GM19372 (cell line): ENCODE results near the gene ZNF574.

Source experiments
- ATAC-seq: cut with Tn5 transposase; IDR thresholded peaks from one replicate; pipeline ENCODE4 v1.9.1; 2021; ENCODE audit warnings: mild to moderate bottlenecking, low read depth, moderate library complexity; ENCODE audit not compliant: unreplicated experiment

ZNF574 gene

GRCh38 chr19:42078538-42079275, 2.7 kb downstream of the ZNF574 start:
- no peak for ATAC-seq

- ATAC-seq = no peak
Measured at GRCh38 chr19:42079276-42079669, 3.3 kb downstream of the ZNF574 start.

DNA sequence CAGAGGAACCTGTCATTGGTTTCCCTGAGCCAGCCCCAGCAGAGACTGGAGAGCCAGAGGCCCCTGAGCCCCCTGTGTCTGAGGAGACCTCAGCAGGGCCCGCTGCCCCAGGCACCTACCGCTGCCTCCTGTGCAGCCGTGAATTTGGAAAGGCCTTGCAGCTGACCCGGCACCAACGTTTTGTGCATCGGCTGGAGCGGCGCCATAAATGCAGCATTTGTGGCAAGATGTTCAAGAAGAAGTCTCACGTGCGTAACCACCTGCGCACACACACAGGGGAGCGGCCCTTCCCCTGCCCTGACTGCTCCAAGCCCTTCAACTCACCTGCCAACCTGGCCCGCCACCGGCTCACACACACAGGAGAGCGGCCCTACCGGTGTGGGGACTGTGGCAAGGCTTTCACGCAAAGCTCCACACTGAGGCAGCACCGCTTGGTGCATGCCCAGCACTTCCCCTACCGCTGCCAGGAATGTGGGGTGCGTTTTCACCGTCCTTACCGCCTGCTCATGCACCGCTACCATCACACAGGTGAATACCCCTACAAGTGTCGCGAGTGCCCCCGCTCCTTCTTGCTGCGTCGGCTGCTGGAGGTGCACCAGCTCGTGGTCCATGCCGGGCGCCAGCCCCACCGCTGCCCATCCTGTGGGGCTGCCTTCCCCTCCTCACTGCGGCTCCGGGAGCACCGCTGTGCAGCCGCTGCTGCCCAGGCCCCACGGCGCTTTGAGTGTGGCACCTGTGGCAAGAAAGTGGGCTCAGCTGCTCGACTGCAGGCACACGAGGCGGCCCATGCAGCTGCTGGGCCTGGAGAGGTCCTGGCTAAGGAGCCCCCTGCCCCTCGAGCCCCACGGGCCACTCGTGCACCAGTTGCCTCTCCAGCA, 4.2 kb downstream of the ZNF574 start:
- no peak for ATAC-seq

DNA sequence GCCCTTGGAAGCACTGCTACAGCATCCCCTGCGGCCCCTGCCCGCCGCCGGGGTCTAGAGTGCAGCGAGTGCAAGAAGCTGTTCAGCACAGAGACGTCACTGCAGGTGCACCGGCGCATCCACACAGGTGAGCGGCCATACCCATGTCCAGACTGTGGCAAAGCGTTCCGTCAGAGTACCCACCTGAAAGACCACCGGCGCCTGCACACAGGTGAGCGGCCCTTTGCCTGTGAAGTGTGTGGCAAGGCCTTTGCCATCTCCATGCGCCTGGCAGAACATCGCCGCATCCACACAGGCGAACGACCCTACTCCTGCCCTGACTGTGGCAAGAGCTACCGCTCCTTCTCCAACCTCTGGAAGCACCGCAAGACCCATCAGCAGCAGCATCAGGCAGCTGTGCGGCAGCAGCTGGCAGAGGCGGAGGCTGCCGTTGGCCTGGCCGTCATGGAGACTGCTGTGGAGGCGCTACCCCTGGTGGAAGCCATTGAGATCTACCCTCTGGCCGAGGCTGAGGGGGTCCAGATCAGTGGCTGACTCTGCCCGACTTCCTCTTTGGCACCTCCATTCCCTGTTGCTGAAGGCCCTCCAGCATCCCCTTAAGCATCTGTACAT, 4.9 kb downstream of the ZNF574 start:
- ATAC-seq = no peak

GRCh38 chr19:42081584-42082203, 5.7 kb downstream of the ZNF574 start:
- no peak for ATAC-seq

- ATAC-seq = no peak
Measured at GRCh38 chr19:42083537-42083936, 7.6 kb downstream of the ZNF574 start.

DNA sequence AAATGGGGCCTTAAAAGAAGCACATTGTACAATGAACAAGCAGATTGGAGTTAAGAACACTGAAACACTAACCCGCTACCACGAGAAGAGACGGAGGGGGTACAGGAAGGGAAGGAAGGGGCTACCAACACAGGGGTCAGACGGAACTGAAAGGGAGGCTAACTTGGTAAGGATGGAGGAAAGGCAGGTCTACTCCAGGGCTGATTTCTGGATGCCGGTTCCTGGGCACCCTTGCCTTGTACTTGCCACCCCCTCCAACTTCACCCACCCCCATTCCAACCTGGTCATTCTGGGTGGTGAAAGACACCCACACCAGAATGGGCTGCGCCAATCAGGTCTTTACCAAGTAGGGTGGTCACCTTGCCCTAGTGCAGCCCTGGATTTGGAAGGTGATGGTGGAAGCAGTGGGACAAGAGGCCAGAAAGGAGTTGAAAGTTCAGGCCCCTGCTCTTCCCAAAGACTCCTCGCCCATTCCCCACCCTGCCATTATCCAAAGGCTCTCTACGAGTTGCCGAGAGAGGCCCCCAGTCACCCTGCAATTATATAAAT, 10.3 kb downstream of the ZNF574 start:
- ATAC-seq = no peak

DNA sequence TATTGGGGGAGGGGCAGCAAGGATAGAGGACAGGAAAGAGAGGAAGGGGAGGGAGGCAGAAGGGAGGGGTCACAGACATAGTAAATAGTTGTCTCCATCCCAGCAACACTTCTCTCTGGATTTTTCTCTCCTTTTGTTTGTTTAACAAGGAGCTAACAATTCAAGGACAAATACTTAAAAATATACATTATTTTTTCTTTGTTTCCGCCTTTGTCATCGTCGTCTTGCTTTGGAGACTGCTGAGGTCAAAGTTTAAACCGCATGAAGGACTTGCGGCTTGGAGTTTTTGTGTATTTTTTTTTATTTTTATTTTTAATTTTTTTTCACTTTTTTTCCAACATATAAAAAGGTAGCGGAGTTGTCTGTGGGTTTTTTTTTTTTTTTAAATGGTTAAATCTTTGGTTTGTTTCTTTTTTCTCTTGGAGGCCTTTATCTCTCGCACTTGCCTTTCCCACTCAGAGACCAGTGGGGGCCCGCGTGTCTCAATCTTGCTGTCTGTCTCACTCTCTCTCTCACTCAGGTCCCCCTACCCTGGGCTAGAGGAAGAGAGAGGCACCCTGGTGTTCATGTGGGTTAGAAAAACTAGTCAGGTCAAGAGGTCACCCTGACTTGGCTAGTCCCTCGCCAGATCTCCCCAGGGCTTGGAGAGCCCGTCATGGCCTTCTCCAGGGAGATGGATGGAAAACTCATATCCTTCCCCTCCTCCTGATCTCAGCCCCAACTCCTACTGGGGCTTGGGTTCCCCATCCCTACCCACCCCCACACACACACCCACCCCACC, 11.0 kb downstream of the ZNF574 start:
- no peak for ATAC-seq

- ATAC-seq = no peak
Measured at GRCh38 chr19:42088471-42089190, 12.7 kb downstream of the ZNF574 start.

GRCh38 chr19:42089191-42089750, 13.3 kb downstream of the ZNF574 start:
- no peak for ATAC-seq

GRCh38 chr19:42089772-42090171, 13.8 kb downstream of the ZNF574 start:
- ATAC-seq = no peak

- ATAC-seq = no peak
Measured at GRCh38 chr19:42090672-42091071, 14.7 kb downstream of the ZNF574 start.

DNA sequence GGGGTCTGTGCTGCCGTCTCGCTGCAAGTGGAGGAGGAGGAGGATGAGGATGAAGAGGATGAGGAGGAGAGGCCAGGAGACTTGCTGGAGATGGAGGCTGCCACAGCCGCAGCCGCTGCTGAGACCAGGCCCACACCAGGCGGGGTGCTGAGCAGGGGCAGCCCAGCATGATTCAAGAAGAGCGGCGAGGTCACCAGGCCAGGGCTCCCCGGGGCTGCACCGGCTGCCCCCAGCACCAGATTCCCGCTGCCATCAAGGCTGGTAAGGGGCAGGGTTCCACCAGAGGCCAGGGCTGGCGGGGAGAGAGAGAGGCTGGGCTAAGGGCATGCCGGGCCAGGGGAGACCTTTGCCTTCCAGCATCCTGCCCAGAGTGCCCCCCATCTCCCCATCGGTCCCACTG, 15.3 kb downstream of the ZNF574 start:
- ATAC-seq = no peak

GRCh38 chr19:42091742-42092141, 15.8 kb downstream of the ZNF574 start:
- ATAC-seq = no peak

DNA sequence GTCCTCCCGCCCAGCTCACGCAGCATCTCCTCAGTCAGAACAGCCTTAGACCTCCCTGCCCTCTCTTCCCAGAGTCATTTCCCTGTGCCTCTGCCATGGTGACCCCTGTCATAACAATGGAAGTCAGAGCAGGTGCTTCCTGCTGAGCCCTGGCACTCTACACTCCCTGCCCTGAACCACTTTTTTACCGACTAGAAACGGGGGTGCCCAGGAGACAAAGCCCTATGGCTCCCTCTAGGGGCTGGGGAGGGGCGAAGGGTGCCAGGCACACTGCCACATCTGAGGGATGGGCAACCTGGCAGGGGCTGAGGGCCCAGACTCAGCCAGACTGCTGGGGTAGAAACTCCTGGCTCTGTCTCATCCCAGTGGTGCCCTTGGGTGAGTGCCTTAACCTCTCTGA, 16.4 kb downstream of the ZNF574 start:
- no peak for ATAC-seq

DNA sequence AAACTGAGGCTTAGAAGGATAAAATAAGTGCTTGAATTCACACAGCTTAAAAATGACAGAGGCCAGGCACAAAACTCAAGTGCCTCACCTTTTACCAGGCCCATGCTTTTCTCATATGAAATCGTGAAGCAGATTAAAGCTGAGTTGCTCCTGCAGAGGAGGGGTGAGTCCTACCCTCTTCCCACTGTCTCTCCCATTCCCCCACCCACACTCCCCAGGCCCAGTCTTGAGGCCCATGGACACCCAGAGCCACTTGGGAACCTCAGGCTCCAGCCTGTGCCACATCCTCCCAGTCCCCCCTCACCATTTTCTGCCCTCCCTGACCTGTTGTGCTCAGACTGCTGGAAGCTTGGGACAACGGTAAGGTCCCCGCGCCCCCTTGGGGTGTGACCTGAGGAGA, 17.5 kb downstream of the ZNF574 start:
- no peak for ATAC-seq

- no peak for ATAC-seq
Measured at GRCh38 chr19:42093926-42094325, 18.0 kb downstream of the ZNF574 start.

DNA sequence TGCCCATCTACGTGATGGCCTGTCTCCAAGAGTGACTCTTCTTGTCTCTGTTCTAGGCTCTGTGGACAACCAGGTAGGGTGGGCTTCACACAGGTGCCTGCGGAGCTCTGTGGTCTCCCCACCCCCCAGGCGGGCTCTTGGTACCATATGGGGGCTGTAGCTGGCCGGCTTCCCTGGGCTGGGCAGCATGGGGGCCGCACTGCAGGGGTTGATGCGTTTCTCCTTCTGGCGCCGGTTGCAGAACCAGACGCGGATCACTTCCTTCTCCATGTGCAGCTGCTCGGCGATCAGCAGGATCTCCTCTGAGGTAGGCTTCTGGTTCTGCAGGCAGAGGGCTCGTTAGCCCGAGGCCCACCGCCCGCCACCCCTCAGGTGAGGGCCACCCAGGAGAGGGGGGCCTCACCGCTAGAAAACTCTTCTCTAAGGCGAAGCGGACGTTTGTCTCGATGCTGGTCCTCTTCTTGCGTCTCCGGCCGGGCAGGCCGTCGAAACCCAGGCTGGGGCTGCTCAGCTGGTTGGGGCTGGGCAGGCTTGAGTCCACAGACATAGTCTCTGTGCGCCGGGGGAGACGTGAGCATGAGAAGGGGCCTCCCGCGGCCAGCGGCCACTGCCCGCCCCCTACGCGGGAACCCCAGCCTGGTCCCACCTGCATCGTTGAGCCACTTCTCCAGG, 19.3 kb downstream of the ZNF574 start:
- ATAC-seq = no peak
